B cell (primary cell): ENCODE data around the gene MEGF11. TPM values are rescaled to one million over a fixed set of nuclear protein-coding genes. Genes with fewer than 3 reads are reported as not detected.
"Not testable (repeated sequence)": the region's sequence is repeated elsewhere in the genome, so short reads cannot be mapped to it uniquely, and the experiment has no call there.

Source experiments
- ATAC-seq: fragments of 200-7000 bp; cut with Tn5 transposase; one replicate; pipeline ENCODE4 v1.10.0; 2021; ENCODE audit warnings: low read depth, mild to moderate bottlenecking, moderate number of reproducible peaks, moderate library complexity
- CTCF ChIA-PET: fragments of 350-600 bp; sonication (Branson Sonifier 250); formaldehyde crosslinking; loops from one replicate; lab custom pipeline; 2021; ENCODE audit warnings: antibody characterized with exemption, inconsistent platforms; lab: Charles Lee
- POLR2A ChIA-PET: fragments of 350-600 bp; sonication (Branson Sonifier 250); formaldehyde crosslinking; loops from one replicate; lab custom pipeline; 2021; ENCODE audit warnings: antibody characterized with exemption; lab: Charles Lee
- DNase-seq: peaks from one replicate; pipeline ENCODE4 v3.0.0; 2013
- H2AFZ ChIP-seq: 2 replicates; pipeline ENCODE4 v1.6.1; 2012; ENCODE audit warnings: mild to moderate bottlenecking, low read depth, low read length; ENCODE audit not compliant: insufficient read depth, poor library complexity, severe bottlenecking
- H3K27ac ChIP-seq, 2 donors: 1 replicate in 1 of 2; 2 replicates in 1 of 2; pipeline ENCODE4 v1.5.1; 2012 to 2013; ENCODE audit warnings: low read length in 2 of 2, mild to moderate bottlenecking in 2 of 2, moderate library complexity in 1 of 2
- H3K27me3 ChIP-seq, 4 experiments: fragments of 200-600 bp in 1 of 4; sonication (generic) in 1 of 4; replicated peaks in 1 of 4; 1 replicate in 2 of 4; 2 replicates in 2 of 4; pipeline versions ENCODE4 v1.6.1 to v1.7.0; 2013 to 2016; ENCODE audit warnings: low read length in 3 of 4, mild to moderate bottlenecking in 2 of 4, mixed read lengths in 1 of 4, moderate library complexity in 1 of 4; ENCODE audit not compliant: insufficient read depth in 4 of 4, control insufficient read depth in 3 of 4; ENCODE audit errors: control extremely low read depth in 1 of 4
- H3K36me3 ChIP-seq, 2 experiments: replicated peaks in 1 of 2; 1 replicate in 1 of 2; 2 replicates in 1 of 2; pipeline versions ENCODE4 v1.6.1 to v1.7.1; 2013; ENCODE audit warnings: low read length in 1 of 2; ENCODE audit not compliant: insufficient read depth in 2 of 2, control insufficient read depth in 1 of 2; ENCODE audit errors: control extremely low read depth in 1 of 2, extremely low read depth in 1 of 2
- H3K4me1 ChIP-seq, 2 donors: fragments of 200-600 bp in 1 of 2; sonication (generic) in 1 of 2; 1 replicate in 1 of 2; 2 replicates in 1 of 2; pipeline versions ENCODE4 v1.5.1 to v1.6.1; 2013 to 2017; ENCODE audit warnings: low read length in 2 of 2; ENCODE audit not compliant: control insufficient read depth in 2 of 2, insufficient read depth in 2 of 2
- H3K4me2 ChIP-seq: replicated peaks from 2 replicates; pipeline ENCODE3; 2012; ENCODE audit warnings: mild to moderate bottlenecking, low read depth, low read length; ENCODE audit not compliant: poor library complexity, severe bottlenecking
- H3K4me3 ChIP-seq, 5 experiments: fragments of 200-600 bp in 1 of 5; sonication (generic) in 1 of 5; 1 replicate in 3 of 5; 2 replicates in 2 of 5; pipeline versions ENCODE4 v1.5.1 to v1.7.0; 2011 to 2016; ENCODE audit warnings: low read length in 4 of 5, mild to moderate bottlenecking in 4 of 5, low read depth in 2 of 5, control low read depth in 1 of 5, moderate library complexity in 1 of 5; ENCODE audit not compliant: insufficient read depth in 1 of 5; ENCODE audit errors: control extremely low read depth in 1 of 5, extremely low read depth in 1 of 5
- H3K79me2 ChIP-seq: fragments of 200-600 bp; sonication (generic); one replicate; pipeline ENCODE4 v1.6.0; 2016; ENCODE audit warnings: low read length; ENCODE audit not compliant: control insufficient read depth, insufficient read depth
- H3K9ac ChIP-seq: fragments of 200-600 bp; sonication (generic); 2 replicates; pipeline ENCODE4 v1.6.1; 2017; ENCODE audit warnings: mild to moderate bottlenecking, low read length, moderate library complexity
- H3K9me3 ChIP-seq, 3 donors: one replicate each; pipeline versions ENCODE4 v1.6.1 to v1.7.1; 2013; ENCODE audit warnings: low read length in 2 of 3; ENCODE audit not compliant: control insufficient read depth in 2 of 3, insufficient read depth in 1 of 3; ENCODE audit errors: control extremely low read depth in 1 of 3
- H4K20me1 ChIP-seq: 2 replicates; pipeline ENCODE4 v1.6.0; 2012; ENCODE audit warnings: mild to moderate bottlenecking, low read length; ENCODE audit not compliant: insufficient read depth, control insufficient read depth, poor library complexity, severe bottlenecking
- H3K27ac Mint-ChIP-seq: one replicate; pipeline ENCODE4 v1.8.0; 2021; ENCODE audit warnings: mixed read lengths
- H3K27me3 Mint-ChIP-seq: one replicate; pipeline ENCODE4 v1.8.0; 2021; ENCODE audit warnings: mixed read lengths
- H3K4me1 Mint-ChIP-seq: one replicate; pipeline ENCODE4 v1.8.0; 2021; ENCODE audit warnings: mixed read lengths
- H3K4me3 Mint-ChIP-seq: one replicate; pipeline ENCODE4 v1.8.0; 2021; ENCODE audit warnings: mixed read lengths
- H3K9me3 Mint-ChIP-seq: one replicate; pipeline ENCODE4 v1.8.0; 2022; ENCODE audit warnings: mixed read lengths; ENCODE audit not compliant: insufficient read depth
- EZH2 ChIP-seq: IDR thresholded peaks from 2 replicates; pipeline ENCODE4 v1.6.1; 2012; ENCODE audit warnings: borderline replicate concordance, low read depth, mild to moderate bottlenecking, moderate library complexity, low read length; ENCODE audit not compliant: insufficient read depth, poor library complexity, severe bottlenecking
- WGBS: methylation state at CpG from one replicate; pipeline ENCODE4 v1.1.5; 2013; ENCODE audit warnings: missing lambda C conversion rate; ENCODE audit not compliant: insufficient coverage; 5-methylcytosine and 5-hydroxymethylcytosine counted together
- intact Hi-C: fragments of 100-400 bp; cut with micrococcal nuclease; formaldehyde crosslinking; loops from one replicate; pipeline ENCODE4 v1.10.0; 2022
- polyA plus RNA-seq: library from polyadenylated mRNA; depleted of rRNA; stranded (reverse); fragments of >200 nt; gene quantifications from 2 replicates; pipeline ENCODE4 v1.2.3, GENCODE V29; 2012
- total RNA-seq, 2 donors: library from RNA; stranded (reverse); fragments of 120-200 nt in 1 of 2; gene quantifications; 1 replicate in 1 of 2; 2 replicates in 1 of 2; pipeline versions ENCODE4 v1.2.3 to v1.2.4, GENCODE V29; 2013 to 2022
- TF ChIP-seq, protein P1 (sequence below): fragments of 200-600 bp; IDR thresholded peaks from one replicate; pipeline ENCODE4 v1.8.0; 2022; ENCODE audit warnings: antibody characterized with exemption, mild to moderate bottlenecking

MEGF11 gene
- total and polyA plus RNA-seq, 2 donors (not counting 1 experiment from before 2014, with no cell fraction given), result 0.04 to 0.34 TPM

DNA sequence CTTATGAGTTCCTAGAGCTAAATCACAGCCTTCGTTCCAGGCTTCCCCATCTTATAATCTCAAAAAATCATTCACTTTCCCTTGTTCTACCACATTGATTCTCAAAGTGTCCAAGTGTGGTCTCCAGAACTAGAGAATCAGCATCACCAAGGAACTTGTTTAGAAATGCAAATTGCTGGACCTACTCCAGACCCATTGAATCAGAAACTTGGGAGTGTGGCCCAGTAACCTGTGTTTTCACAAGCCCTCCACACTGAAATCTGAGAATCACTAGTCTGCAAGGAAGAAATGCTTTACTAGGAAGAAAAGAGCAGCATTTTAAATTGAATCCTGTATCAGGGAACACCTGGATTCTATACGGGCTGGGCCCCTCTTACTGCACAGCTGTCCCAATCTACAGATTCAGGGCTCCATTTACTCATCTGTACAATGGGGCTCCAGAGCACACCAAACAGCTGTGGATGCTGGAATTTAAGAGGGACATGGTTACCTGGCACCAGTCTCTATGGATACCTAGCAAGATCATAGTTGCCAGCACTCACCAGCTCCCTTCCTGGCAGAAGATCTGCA lies 3.9 kb downstream of the MEGF11 start:
- intact Hi-C loops, result no loop called here
- H3K9me3 ChIP-seq, result peaks cover 0 to 10% (median 0%) of the 10 kb centered on the region in 3 donors
- Mint-ChIP-seq H3K27me3 (peaks cover 54% of the 10 kb centered on the region), H3K27ac (no peak overlapping the region), H3K9me3 (no peaks in the 10 kb centered on the region), H3K4me3 (no peak overlapping the region), H3K4me1 (peaks cover 21% of the 10 kb centered on the region)
- ATAC-seq (no peak), DNase-seq (no peak)
- ChIA-PET POLR2A (no interaction called here), CTCF (interaction anchor here (1.2 kb wide), 1 partner anchor 15 kb away, joined by 3 read pairs; no protein-coding TSS in a partner anchor)
- no peak overlapping the region for H3K9ac ChIP-seq
- no peak overlapping the region for H3K4me3 ChIP-seq
- H3K27ac ChIP-seq, result no peak overlapping the region
- H3K4me1 ChIP-seq, result peaks cover 30 to 31% of the 10 kb centered on the region in 2 donors
- H4K20me1 ChIP-seq, result no peaks in the 10 kb centered on the region
- peaks cover 0 to 45% (median 19%) of the 10 kb centered on the region in 4 experiments for H3K27me3 ChIP-seq
- no peaks in the 10 kb centered on the region for H3K79me2 ChIP-seq
- TF ChIP-seq EZH2, result no peak
- TF ChIP-seq, protein P1, sequence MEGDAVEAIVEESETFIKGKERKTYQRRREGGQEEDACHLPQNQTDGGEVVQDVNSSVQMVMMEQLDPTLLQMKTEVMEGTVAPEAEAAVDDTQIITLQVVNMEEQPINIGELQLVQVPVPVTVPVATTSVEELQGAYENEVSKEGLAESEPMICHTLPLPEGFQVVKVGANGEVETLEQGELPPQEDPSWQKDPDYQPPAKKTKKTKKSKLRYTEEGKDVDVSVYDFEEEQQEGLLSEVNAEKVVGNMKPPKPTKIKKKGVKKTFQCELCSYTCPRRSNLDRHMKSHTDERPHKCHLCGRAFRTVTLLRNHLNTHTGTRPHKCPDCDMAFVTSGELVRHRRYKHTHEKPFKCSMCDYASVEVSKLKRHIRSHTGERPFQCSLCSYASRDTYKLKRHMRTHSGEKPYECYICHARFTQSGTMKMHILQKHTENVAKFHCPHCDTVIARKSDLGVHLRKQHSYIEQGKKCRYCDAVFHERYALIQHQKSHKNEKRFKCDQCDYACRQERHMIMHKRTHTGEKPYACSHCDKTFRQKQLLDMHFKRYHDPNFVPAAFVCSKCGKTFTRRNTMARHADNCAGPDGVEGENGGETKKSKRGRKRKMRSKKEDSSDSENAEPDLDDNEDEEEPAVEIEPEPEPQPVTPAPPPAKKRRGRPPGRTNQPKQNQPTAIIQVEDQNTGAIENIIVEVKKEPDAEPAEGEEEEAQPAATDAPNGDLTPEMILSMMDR, result no peak
- H3K4me2 ChIP-seq, result no peak overlapping the region
- no CpG with 5 or more reads among the region's 2 CpGs for WGBS
- H2AFZ ChIP-seq, result no peak overlapping the region
- H3K36me3 ChIP-seq, result no peaks in the 10 kb centered on the region

DNA sequence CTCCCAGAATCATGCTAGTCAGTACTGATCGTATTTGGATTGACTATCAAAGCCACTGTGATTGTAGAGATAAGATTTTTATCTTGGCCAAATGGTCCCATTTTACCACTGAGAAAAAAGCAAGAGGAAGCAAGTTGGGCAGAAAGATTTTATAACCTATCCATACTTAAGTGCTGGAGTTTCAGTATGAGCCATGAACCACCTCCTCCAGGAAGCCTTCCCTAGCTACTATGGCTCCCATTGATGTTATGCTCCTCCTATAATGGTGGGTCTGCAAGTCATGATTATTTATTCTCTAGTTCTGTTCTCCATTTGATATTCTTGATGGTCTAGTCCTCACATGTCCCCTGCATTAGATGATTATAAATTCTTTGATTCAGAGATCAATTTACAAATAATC lies 6.6 kb downstream of the MEGF11 start:
- ChIA-PET CTCF (no interaction called here), POLR2A (no interaction called here)
- WGBS, result no CpG with 5 or more reads among the region's 1 CpG

DNA sequence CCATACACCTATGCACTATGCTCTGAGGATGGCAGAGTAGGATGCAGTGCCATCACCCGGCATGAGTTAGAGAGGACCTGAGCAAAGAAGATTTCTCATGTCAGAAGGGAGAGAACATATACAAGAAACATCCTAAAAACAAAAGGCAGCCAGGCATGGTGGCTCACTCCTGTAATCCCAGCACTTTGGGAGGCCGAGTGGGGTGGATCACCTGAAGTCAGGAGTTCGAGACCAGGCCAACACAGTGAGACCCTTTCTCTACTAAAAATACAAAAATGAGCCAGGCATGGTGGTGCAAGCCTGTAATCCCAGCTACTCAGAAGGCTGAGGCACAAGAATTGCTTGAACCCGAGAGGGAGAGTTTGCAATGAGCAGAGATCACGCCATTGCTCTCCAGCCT lies 7.7 kb downstream of the MEGF11 start:
- CTCF ChIA-PET, H3K9me3 Mint-ChIP-seq, H3K36me3 ChIP-seq, DNase-seq, H3K27ac Mint-ChIP-seq, H3K27ac ChIP-seq, H3K4me3 ChIP-seq, H3K4me1 Mint-ChIP-seq, H4K20me1 ChIP-seq, H3K4me3 Mint-ChIP-seq, H3K79me2 ChIP-seq, H3K9me3 ChIP-seq, H3K4me1 ChIP-seq, intact Hi-C loops, POLR2A ChIA-PET, H2AFZ ChIP-seq, ATAC-seq, H3K9ac ChIP-seq, H3K4me2 ChIP-seq: not testable (repeated sequence)
- 90% methylated on average over 2 of the region's 5 CpGs for WGBS
- H3K27me3 ChIP-seq, result peaks cover 0 to 12% (median 0%) of the 10 kb centered on the region in 4 experiments
- H3K27me3 Mint-ChIP-seq, result peaks cover 52% of the 10 kb centered on the region

More for the DNA sequence above, 6.6 kb downstream of the MEGF11 start:
- no peak overlapping the region for H3K4me3 ChIP-seq
- no peak overlapping the region for H3K27ac Mint-ChIP-seq
- no peaks in the 10 kb centered on the region for H3K79me2 ChIP-seq
- no peak overlapping the region for H3K27ac ChIP-seq
- no peak overlapping the region for H2AFZ ChIP-seq
- no peaks in the 10 kb centered on the region for H4K20me1 ChIP-seq
- TF ChIP-seq, protein P1, result no peak
- TF ChIP-seq EZH2, result no peak
- peaks cover 6% of the 10 kb centered on the region for H3K4me1 Mint-ChIP-seq
- H3K4me2 ChIP-seq, result no peak overlapping the region
- no peak overlapping the region for H3K4me3 Mint-ChIP-seq
- H3K9ac ChIP-seq, result no peak overlapping the region
- intact Hi-C loops, result no loop called here
- peaks cover 6% of the 10 kb centered on the region in 2 donors for H3K4me1 ChIP-seq
- ATAC-seq, result no peak
- H3K27me3 ChIP-seq, result peaks cover 0 to 20% (median 5%) of the 10 kb centered on the region in 4 experiments
- no peaks in the 10 kb centered on the region for H3K9me3 ChIP-seq
- H3K27me3 Mint-ChIP-seq, result peaks cover 57% of the 10 kb centered on the region
- no peaks in the 10 kb centered on the region for H3K9me3 Mint-ChIP-seq
- H3K36me3 ChIP-seq, result no peaks in the 10 kb centered on the region
- DNase-seq, result no peak
